WERI-Rb-1 (cell line): Measurements from ENCODE around the gene ATXN7L1.

Source experiments
- DNase-seq: peaks from one replicate; pipeline ENCODE4 v3.0.0-alpha.2; 2020
- H3K27ac ChIP-seq: fragments of 250-450 bp; sonication (Bioruptor Pico); 2 replicates; pipeline ENCODE4 v1.5.1; 2020; ENCODE audit warnings: mild to moderate bottlenecking, moderate library complexity
- H3K27me3 ChIP-seq: fragments of 250-450 bp; sonication (Bioruptor Pico); 2 replicates; pipeline ENCODE4 v1.5.1; 2021; ENCODE audit warnings: mild to moderate bottlenecking, low read depth, moderate library complexity; ENCODE audit not compliant: insufficient read depth, severe bottlenecking
- H3K36me3 ChIP-seq: fragments of 250-450 bp; sonication (Bioruptor Pico); 2 replicates; pipeline ENCODE4 v1.5.1; 2020; ENCODE audit warnings: mild to moderate bottlenecking, moderate library complexity
- H3K4me3 ChIP-seq: 2 replicates; pipeline ENCODE4 v1.5.1; 2011; ENCODE audit warnings: low read depth, mild to moderate bottlenecking, control low read depth, low read length
- H3K9me3 ChIP-seq: fragments of 250-450 bp; sonication (Bioruptor Pico); 2 replicates; pipeline ENCODE4 v1.5.1; 2021; ENCODE audit warnings: mild to moderate bottlenecking, moderate library complexity; ENCODE audit not compliant: severe bottlenecking
- TF ChIP-seq, protein P1 (sequence below): IDR thresholded peaks from 2 replicates; pipeline ENCODE4 v1.5.1; 2011; ENCODE audit warnings: low read depth, mild to moderate bottlenecking, control low read depth, inconsistent platforms, low read length

The ATXN7L1 gene

DNA sequence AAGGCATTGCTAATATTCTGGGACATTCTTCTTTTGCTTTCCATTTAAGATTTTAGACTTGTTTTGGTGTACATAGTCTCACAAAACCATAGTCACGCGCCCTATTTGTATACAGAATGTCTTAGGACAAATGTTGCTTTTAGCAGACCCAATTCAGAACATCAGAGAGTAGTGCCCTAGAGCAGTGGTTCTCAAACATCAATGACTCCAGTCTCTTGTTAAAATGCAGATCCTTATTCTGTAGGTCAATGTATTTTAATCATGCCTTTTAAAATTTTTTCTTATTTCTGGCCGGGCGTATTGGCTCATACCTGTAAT lies 167.7 kb downstream of the ATXN7L1 start:
- Histone ChIP-seq H3K9me3 (peaks cover 12% of the 10 kb centered on the region), H3K27ac (no peak overlapping the region), H3K27me3 (no peaks in the 10 kb centered on the region), H3K4me3 (no peak overlapping the region), H3K36me3 (no peaks in the 10 kb centered on the region)
- no peak for DNase-seq
- TF ChIP-seq, protein P1, sequence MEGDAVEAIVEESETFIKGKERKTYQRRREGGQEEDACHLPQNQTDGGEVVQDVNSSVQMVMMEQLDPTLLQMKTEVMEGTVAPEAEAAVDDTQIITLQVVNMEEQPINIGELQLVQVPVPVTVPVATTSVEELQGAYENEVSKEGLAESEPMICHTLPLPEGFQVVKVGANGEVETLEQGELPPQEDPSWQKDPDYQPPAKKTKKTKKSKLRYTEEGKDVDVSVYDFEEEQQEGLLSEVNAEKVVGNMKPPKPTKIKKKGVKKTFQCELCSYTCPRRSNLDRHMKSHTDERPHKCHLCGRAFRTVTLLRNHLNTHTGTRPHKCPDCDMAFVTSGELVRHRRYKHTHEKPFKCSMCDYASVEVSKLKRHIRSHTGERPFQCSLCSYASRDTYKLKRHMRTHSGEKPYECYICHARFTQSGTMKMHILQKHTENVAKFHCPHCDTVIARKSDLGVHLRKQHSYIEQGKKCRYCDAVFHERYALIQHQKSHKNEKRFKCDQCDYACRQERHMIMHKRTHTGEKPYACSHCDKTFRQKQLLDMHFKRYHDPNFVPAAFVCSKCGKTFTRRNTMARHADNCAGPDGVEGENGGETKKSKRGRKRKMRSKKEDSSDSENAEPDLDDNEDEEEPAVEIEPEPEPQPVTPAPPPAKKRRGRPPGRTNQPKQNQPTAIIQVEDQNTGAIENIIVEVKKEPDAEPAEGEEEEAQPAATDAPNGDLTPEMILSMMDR = no peak

DNA sequence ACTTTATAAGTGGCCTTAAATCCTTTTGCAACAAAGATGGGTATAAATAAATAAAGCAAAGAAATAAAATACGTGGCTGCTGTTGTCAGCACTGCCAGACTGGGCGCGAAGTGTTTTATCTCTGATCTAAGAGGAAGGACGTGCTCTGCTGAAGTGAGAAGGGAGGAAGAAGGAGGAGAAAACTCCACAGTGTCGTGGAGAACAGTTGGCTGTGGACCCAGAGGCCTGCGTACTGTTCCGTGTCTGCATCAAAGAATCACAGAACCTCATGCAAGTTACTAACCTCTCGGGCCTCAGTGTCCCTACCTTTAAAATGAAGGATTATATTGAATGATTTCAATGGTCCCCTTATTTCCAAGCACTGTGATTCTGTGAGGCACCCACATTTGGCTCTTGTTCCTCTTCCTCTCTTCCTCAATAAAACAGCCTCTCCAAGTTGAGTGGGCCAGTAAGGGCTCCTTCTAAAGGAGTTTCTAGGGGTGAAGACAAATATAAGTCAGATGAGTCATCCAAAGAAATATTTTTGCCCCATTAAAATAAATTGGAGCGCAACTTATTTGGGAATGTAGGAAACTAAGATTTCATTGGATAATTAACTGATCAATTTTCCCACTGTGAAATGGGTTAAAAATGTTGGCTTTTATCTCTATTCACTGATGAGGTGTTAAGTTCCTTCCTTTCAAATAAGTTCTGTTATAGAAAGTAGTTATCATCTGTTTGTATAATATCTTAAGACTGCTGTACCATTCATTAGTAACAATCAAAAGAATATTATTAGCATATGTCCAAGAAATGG lies 168.2 kb downstream of the ATXN7L1 start:
- TF ChIP-seq, protein P1 = no peak

DNA sequence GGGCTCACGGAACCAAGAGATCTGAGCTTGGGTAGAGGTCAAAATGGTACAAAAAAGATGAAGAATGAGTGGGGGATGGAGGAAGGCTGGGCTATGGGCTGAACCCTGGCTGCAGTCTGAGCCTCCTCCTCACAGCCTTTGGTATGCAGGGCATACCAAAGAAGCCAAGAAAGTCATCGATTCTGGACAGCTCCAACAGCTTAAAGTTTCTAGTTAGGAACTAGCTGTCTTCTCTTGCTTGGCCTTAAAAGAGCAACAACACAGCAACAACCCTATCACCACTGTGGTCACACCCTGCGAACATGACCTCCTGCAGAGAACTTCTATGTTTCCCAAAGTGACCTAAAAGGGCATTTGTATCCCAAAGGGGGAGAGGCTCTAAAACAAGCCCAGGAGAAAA lies 169.0 kb downstream of the ATXN7L1 start:
- DNase-seq = no peak
- Histone ChIP-seq H3K36me3 (no peaks in the 10 kb centered on the region), H3K9me3 (peaks cover 12% of the 10 kb centered on the region), H3K27ac (no peak overlapping the region), H3K27me3 (no peaks in the 10 kb centered on the region), H3K4me3 (no peak overlapping the region)
- TF ChIP-seq, protein P1 = no peak

More for the DNA sequence above, 168.2 kb downstream of the ATXN7L1 start:
- DNase-seq = no peak
- H3K27me3 ChIP-seq = no peaks in the 10 kb centered on the region
- no peak overlapping the region for H3K4me3 ChIP-seq
- no peak overlapping the region for H3K27ac ChIP-seq
- peaks cover 12% of the 10 kb centered on the region for H3K9me3 ChIP-seq
- no peaks in the 10 kb centered on the region for H3K36me3 ChIP-seq

DNA sequence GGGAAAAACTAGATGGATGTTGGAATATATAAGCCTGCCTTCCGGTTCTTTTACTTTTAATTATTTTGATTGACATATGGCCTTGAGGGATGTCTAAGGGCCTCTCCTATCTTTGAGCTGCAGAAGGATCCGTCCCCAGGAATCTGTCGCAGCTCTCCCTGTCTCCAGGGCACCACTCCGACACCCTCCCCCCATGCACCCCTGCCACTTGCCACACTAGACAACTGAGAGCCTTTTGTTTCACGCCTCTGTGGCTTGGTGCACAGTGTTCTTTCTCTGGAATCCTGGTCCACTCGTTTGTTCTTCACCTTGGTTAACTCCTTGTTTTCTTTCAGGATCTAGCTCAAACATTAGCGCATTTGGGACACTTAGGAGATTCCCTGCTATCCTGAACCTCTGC lies 171.0 kb downstream of the ATXN7L1 start:
- H3K36me3 ChIP-seq = no peaks in the 10 kb centered on the region
- TF ChIP-seq, protein P1 = no peak
- H3K9me3 ChIP-seq = no peaks in the 10 kb centered on the region
- DNase-seq = no peak
- no peak overlapping the region for H3K27ac ChIP-seq
- no peaks in the 10 kb centered on the region for H3K27me3 ChIP-seq
- H3K4me3 ChIP-seq = no peak overlapping the region

DNA sequence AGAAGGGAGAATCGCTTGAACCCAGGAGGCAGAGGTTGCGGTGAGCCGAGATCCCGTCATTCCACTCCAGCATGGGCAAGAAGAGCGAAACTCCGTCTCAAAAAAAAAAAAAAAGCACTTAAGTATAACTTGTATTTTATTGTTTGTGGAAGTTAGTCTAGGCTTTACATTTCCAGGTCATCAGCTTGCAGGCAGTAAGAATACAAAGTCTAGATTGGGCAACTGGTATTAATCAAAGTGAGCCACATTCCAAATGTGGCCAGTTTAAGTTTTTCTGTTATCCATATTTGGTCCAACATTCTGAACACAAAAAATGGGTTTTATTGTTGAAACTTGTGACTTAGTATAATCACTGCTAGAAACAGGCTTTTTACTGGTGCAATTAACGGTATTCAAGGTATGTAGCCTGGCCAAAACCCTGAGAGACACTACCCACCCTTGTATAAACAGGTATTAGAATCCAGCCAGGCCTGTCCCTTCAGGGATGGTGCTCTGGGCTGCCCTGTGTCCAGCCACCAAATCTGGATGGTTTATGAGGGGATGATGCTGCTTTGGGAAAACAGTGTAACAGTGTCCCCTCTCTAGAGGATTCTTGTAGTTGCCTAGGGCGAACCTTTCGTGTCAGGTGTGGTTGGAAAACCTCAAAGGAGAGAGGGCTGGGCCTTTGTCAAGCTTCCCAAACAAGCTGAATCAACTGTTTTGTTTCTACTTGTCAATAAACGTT lies 173.0 kb downstream of the ATXN7L1 start:
- no peaks in the 10 kb centered on the region for H3K9me3 ChIP-seq
- H3K27me3 ChIP-seq = no peaks in the 10 kb centered on the region
- TF ChIP-seq, protein P1 = no peak
- no peak for DNase-seq
- no peak overlapping the region for H3K27ac ChIP-seq
- no peak overlapping the region for H3K4me3 ChIP-seq
- H3K36me3 ChIP-seq = no peaks in the 10 kb centered on the region
